Naive thymus-derived CD4-positive, alpha-beta T cell (primary cell): ENCODE measurements around the gene IGF2R. TPM values are rescaled to one million over a fixed set of nuclear protein-coding genes. Genes with fewer than 3 reads are reported as not detected.

Source experiments
- ATAC-seq: fragments of 150-1000 bp; cut with Tn5 transposase; 2 replicates; pipeline ENCODE4 v1.10.0; 2021; ENCODE audit warnings: mild to moderate bottlenecking, moderate library complexity
- CTCF ChIA-PET: fragments of 350-600 bp; sonication (Branson Sonifier 250); formaldehyde crosslinking; loops from one replicate; lab custom pipeline; 2021; ENCODE audit warnings: antibody characterized with exemption; lab: Charles Lee
- POLR2A ChIA-PET: fragments of 350-600 bp; sonication (Branson Sonifier 250); formaldehyde crosslinking; loops from one replicate; lab custom pipeline; 2021; ENCODE audit warnings: antibody characterized with exemption, inconsistent platforms; lab: Charles Lee
- DNase-seq, 9 donors: peaks; one replicate each; pipeline versions ENCODE4 v3.0.0 to v3.0.0-alpha.2; 2020 to 2022; ENCODE audit warnings: mixed read lengths in 1 of 9
- H3K27ac ChIP-seq: one replicate; pipeline ENCODE4 v1.7.0; 2013; ENCODE audit warnings: mild to moderate bottlenecking, low read depth, low read length, moderate library complexity
- H3K27me3 ChIP-seq, 2 donors: one replicate each; pipeline ENCODE4 v1.7.0; 2013; ENCODE audit warnings: low read length in 2 of 2, mild to moderate bottlenecking in 2 of 2, moderate library complexity in 2 of 2; ENCODE audit not compliant: control insufficient read depth in 2 of 2, insufficient read depth in 2 of 2
- H3K36me3 ChIP-seq, 3 experiments: 1 replicate in 2 of 3; 2 replicates in 1 of 3; pipeline ENCODE4 v1.7.0; 2013; ENCODE audit warnings: low read length in 3 of 3, mild to moderate bottlenecking in 3 of 3, moderate library complexity in 1 of 3; ENCODE audit not compliant: insufficient read depth in 3 of 3, control insufficient read depth in 2 of 3
- H3K4me1 ChIP-seq, 2 donors: one replicate each; pipeline ENCODE4 v1.7.0; 2013; ENCODE audit warnings: low read length in 2 of 2, mild to moderate bottlenecking in 2 of 2, moderate library complexity in 1 of 2; ENCODE audit not compliant: control insufficient read depth in 2 of 2, insufficient read depth in 2 of 2
- H3K4me3 ChIP-seq: 2 replicates; pipeline ENCODE4 v1.7.0; 2013; ENCODE audit warnings: mild to moderate bottlenecking, low read length
- H3K9me3 ChIP-seq, 3 experiments: 1 replicate in 2 of 3; 2 replicates in 1 of 3; pipeline ENCODE4 v1.7.0; 2013; ENCODE audit warnings: low read length in 3 of 3; ENCODE audit not compliant: control insufficient read depth in 2 of 3
- H3K27ac Mint-ChIP-seq, 9 donors: one replicate each; pipeline ENCODE4 v1.8.0; 2020 to 2022; ENCODE audit warnings: mixed read lengths in 9 of 9, mild to moderate bottlenecking in 8 of 9, moderate library complexity in 5 of 9, inconsistent platforms in 2 of 9
- H3K27me3 Mint-ChIP-seq, 5 donors: one replicate each; pipeline ENCODE4 v1.8.0; 2021 to 2022; ENCODE audit warnings: mixed read lengths in 5 of 5, mild to moderate bottlenecking in 1 of 5
- H3K36me3 Mint-ChIP-seq, 5 donors: one replicate each; pipeline ENCODE4 v1.8.0; 2020 to 2022; ENCODE audit warnings: mixed read lengths in 5 of 5, mild to moderate bottlenecking in 3 of 5, inconsistent platforms in 1 of 5
- H3K4me1 Mint-ChIP-seq, 7 donors: one replicate each; pipeline ENCODE4 v1.8.0; 2020 to 2022; ENCODE audit warnings: mixed read lengths in 7 of 7, mild to moderate bottlenecking in 3 of 7, inconsistent platforms in 1 of 7
- H3K4me3 Mint-ChIP-seq, 10 donors: one replicate each; pipeline ENCODE4 v1.8.0; 2020 to 2022; ENCODE audit warnings: mild to moderate bottlenecking in 10 of 10, mixed read lengths in 10 of 10, moderate library complexity in 6 of 10, inconsistent platforms in 2 of 10
- H3K9me3 Mint-ChIP-seq, 11 donors: one replicate each; pipeline ENCODE4 v1.8.0; 2020 to 2022; ENCODE audit warnings: mixed read lengths in 11 of 11, mild to moderate bottlenecking in 4 of 11, inconsistent platforms in 1 of 11, moderate library complexity in 1 of 11
- intact Hi-C, 2 donors: fragments of 100-400 bp; cut with micrococcal nuclease; formaldehyde crosslinking; loops; one replicate each; pipeline ENCODE4 v1.15.1; 2023
- polyA plus RNA-seq, 2 donors: library from polyadenylated mRNA; unstranded; fragments of 300-500 nt; fragmentation: Illumina TruSeq; gene quantifications; one replicate each; pipeline ENCODE4 v1.2.3, GENCODE V29; 2021
- total RNA-seq, 6 experiments: library from RNA in 5 of 6; stranded (reverse) in 5 of 6; gene quantifications; 1 replicate in 5 of 6; 2 replicates in 1 of 6; pipeline ENCODE4 v1.2.3 and lab custom pipeline; 2021 to 2026

IGF2R gene
- total and polyA plus RNA-seq, 7 experiments from 2014 or later: 8.7 to 79.2 (median 70.4) TPM

- intact Hi-C loops: no loop called here
- no peak for DNase-seq
- Histone ChIP-seq H3K27ac (no peak overlapping the region), H3K27me3 (no peaks in the 10 kb centered on the region), H3K4me3 (no peak overlapping the region), H3K36me3 (peaks cover 0 to 80% (median under 1%) of the 10 kb centered on the region in 3 experiments), H3K4me1 (no peaks in the 10 kb centered on the region), H3K9me3 (no peaks in the 10 kb centered on the region)
- Mint-ChIP-seq H3K9me3 (no peaks in the 10 kb centered on the region), H3K36me3 (peaks cover 13 to 51% (median 22%) of the 10 kb centered on the region in 5 donors), H3K4me3 (no peak overlapping the region), H3K27ac (peak overlapping the region in 8 of 9 donors; percentile 28 to 81 (median 57)), H3K4me1 (peaks cover 1 to 37% (median 12%) of the 10 kb centered on the region in 7 donors), H3K27me3 (no peaks in the 10 kb centered on the region)
- POLR2A ChIA-PET: interaction anchor here (0.6 kb wide), 1 partner anchor 61 kb away, joined by 3 read pairs; no protein-coding TSS in a partner anchor
- no peak for ATAC-seq
- CTCF ChIA-PET: no interaction called here
Observed at GRCh38 chr6:160027931-160028330, 59.0 kb downstream of the IGF2R start.

- DNase-seq: no peak
- no peak overlapping the region for H3K27ac ChIP-seq
- peaks cover 0 to 84% (median 8%) of the 10 kb centered on the region in 3 experiments for H3K36me3 ChIP-seq
- no peaks in the 10 kb centered on the region for H3K9me3 ChIP-seq
- no peaks in the 10 kb centered on the region for H3K27me3 Mint-ChIP-seq
- H3K4me3 ChIP-seq: no peak overlapping the region
- peak overlapping the region in 2 of 10 donors; percentile 39 to 56 for H3K4me3 Mint-ChIP-seq
- ChIA-PET POLR2A (interaction anchor here (0.6 kb wide), 1 partner anchor 62 kb away, joined by 3 read pairs; no protein-coding TSS in a partner anchor), CTCF (interaction anchor here (1.6 kb wide), 1 partner anchor 12 kb away, joined by 3 read pairs; no protein-coding TSS in a partner anchor)
- intact Hi-C loops: no loop called here
- H3K9me3 Mint-ChIP-seq: no peaks in the 10 kb centered on the region
- peak; percentile 65 for ATAC-seq
- H3K36me3 Mint-ChIP-seq: peaks cover 20 to 59% (median 29%) of the 10 kb centered on the region in 5 donors
- H3K4me1 ChIP-seq: no peaks in the 10 kb centered on the region
- H3K4me1 Mint-ChIP-seq: peaks cover 1 to 40% (median 12%) of the 10 kb centered on the region in 7 donors
- H3K27me3 ChIP-seq: no peaks in the 10 kb centered on the region
- peak overlapping the region; percentile 6 to 87 (median 69) for H3K27ac Mint-ChIP-seq
Observed at GRCh38 chr6:160028487-160029275, 59.8 kb downstream of the IGF2R start.

- ChIA-PET CTCF (interaction anchor here (0.7 to 1.6 kb wide), 2 partner anchors 13 to 33 kb away, joined by 3 to 4 read pairs; no protein-coding TSS in a partner anchor), POLR2A (no interaction called here)
- Mint-ChIP-seq H3K36me3 (peaks cover 23 to 67% (median 37%) of the 10 kb centered on the region in 5 donors), H3K4me3 (no peak overlapping the region), H3K27me3 (no peaks in the 10 kb centered on the region), H3K27ac (peak overlapping the region in 2 of 9 donors; percentile 2 to 53), H3K9me3 (no peaks in the 10 kb centered on the region), H3K4me1 (peaks cover 1 to 40% (median 12%) of the 10 kb centered on the region in 7 donors)
- intact Hi-C loops: no loop called here
- ATAC-seq (no peak), DNase-seq (no peak)
- Histone ChIP-seq H3K4me3 (no peak overlapping the region), H3K9me3 (no peaks in the 10 kb centered on the region), H3K36me3 (peaks cover 0 to 84% (median 14%) of the 10 kb centered on the region in 3 experiments), H3K4me1 (no peaks in the 10 kb centered on the region), H3K27ac (no peak overlapping the region), H3K27me3 (no peaks in the 10 kb centered on the region)
Observed at GRCh38 chr6:160029525-160029924, 60.6 kb downstream of the IGF2R start.

- peaks cover 0 to 84% (median 17%) of the 10 kb centered on the region in 3 experiments for H3K36me3 ChIP-seq
- no peak overlapping the region for H3K4me3 Mint-ChIP-seq
- H3K27me3 Mint-ChIP-seq: no peaks in the 10 kb centered on the region
- H3K27me3 ChIP-seq: no peaks in the 10 kb centered on the region
- CTCF ChIA-PET: interaction anchor here (0.7 to 1.6 kb wide), 2 partner anchors 14 to 32 kb away, joined by 3 to 4 read pairs; no protein-coding TSS in a partner anchor
- peaks cover 23 to 73% (median 37%) of the 10 kb centered on the region in 5 donors for H3K36me3 Mint-ChIP-seq
- no peaks in the 10 kb centered on the region for H3K4me1 ChIP-seq
- no peaks in the 10 kb centered on the region for H3K9me3 Mint-ChIP-seq
- H3K27ac ChIP-seq: no peak overlapping the region
- DNase-seq (no peak), ATAC-seq (no peak)
- no peaks in the 10 kb centered on the region for H3K9me3 ChIP-seq
- POLR2A ChIA-PET: no interaction called here
- H3K4me1 Mint-ChIP-seq: peaks cover 1 to 40% (median 12%) of the 10 kb centered on the region in 7 donors
- H3K4me3 ChIP-seq: no peak overlapping the region
- H3K27ac Mint-ChIP-seq: peak overlapping the region in 3 of 9 donors; percentile 23 to 57 (median 32)
- intact Hi-C loops: no loop called here
Observed at GRCh38 chr6:160030103-160030502, 61.2 kb downstream of the IGF2R start.

- Mint-ChIP-seq H3K27me3 (no peaks in the 10 kb centered on the region), H3K4me1 (peaks cover 6 to 38% (median 19%) of the 10 kb centered on the region in 7 donors), H3K9me3 (no peaks in the 10 kb centered on the region), H3K4me3 (no peak overlapping the region), H3K36me3 (peaks cover 23 to 76% (median 40%) of the 10 kb centered on the region in 5 donors), H3K27ac (peak overlapping the region in 2 of 9 donors; percentile 51 to 67)
- Histone ChIP-seq H3K27ac (no peak overlapping the region), H3K36me3 (peaks cover 0 to 90% (median 17%) of the 10 kb centered on the region in 3 experiments), H3K9me3 (no peaks in the 10 kb centered on the region), H3K4me1 (no peaks in the 10 kb centered on the region), H3K4me3 (no peak overlapping the region), H3K27me3 (no peaks in the 10 kb centered on the region)
- DNase-seq (no peak), ATAC-seq (no peak)
- CTCF ChIA-PET: no interaction called here
- intact Hi-C loops: no loop called here
- POLR2A ChIA-PET: no interaction called here
Observed at GRCh38 chr6:160031442-160031841, 62.6 kb downstream of the IGF2R start.

DNA sequence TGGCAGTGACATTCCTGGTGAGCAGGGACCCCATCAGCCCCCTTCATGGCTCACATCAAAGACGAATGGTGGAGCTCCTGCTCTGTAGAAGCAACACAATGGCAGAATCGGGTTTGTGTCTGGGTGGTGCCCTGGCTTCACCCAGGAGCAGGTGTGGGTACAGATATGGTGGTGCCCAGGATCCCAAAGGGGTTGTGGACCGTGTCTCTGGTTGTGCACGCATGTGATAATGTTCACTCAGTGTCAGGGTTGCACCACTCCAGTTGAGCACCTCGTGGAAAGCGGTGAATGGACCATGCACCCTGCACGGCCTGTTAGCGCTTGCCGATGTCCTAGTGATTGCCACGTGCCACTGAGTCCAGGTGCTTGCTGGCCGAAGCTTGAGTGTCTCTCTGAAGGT, 63.0 kb downstream of the IGF2R start:
- Mint-ChIP-seq H3K4me3 (no peak overlapping the region), H3K36me3 (peaks cover 23 to 80% (median 43%) of the 10 kb centered on the region in 5 donors), H3K27ac (peak overlapping the region in 2 of 9 donors; percentile 18 to 21), H3K4me1 (peaks cover 6 to 36% (median 21%) of the 10 kb centered on the region in 7 donors), H3K9me3 (no peaks in the 10 kb centered on the region), H3K27me3 (no peaks in the 10 kb centered on the region)
- DNase-seq (no peak), ATAC-seq (no peak)
- POLR2A ChIA-PET: no interaction called here
- no peak overlapping the region for H3K27ac ChIP-seq
- CTCF ChIA-PET: interaction anchor here (0.6 kb wide), 1 partner anchor 166 kb away, joined by 3 read pairs; no protein-coding TSS in a partner anchor
- peaks cover 0 to 88% (median 17%) of the 10 kb centered on the region in 3 experiments for H3K36me3 ChIP-seq
- H3K9me3 ChIP-seq: no peaks in the 10 kb centered on the region
- H3K4me3 ChIP-seq: no peak overlapping the region
- H3K4me1 ChIP-seq: no peaks in the 10 kb centered on the region
- H3K27me3 ChIP-seq: no peaks in the 10 kb centered on the region
- intact Hi-C loops: no loop called here
